ENCODE data around the gene ERMN. TPM values are rescaled to one million over a fixed set of nuclear protein-coding genes. Genes with fewer than 3 reads are reported as not detected.
"Not testable (repeated sequence)": the region's sequence is repeated elsewhere in the genome, so short reads cannot be mapped to it uniquely, and the experiment has no call there.

ERMN gene
- total RNA-seq, 1 donor from 2014 or later = not detected

GRCh38 chr2:157349949-157350515 is 24.4 kb upstream of the ERMN start:
- Mint-ChIP-seq H3K9me3 (ENCODE audit: unreplicated experiment) (no peaks in the 10 kb centered on the region), H3K4me3 (ENCODE audit: unreplicated experiment) (no peak overlapping the region), H3K27me3 (ENCODE audit: unreplicated experiment) (no peaks in the 10 kb centered on the region), H3K36me3 (ENCODE audit: unreplicated experiment) (peaks cover 5% of the 10 kb centered on the region), H3K27ac (ENCODE audit: unreplicated experiment) (no peak overlapping the region), H3K4me1 (ENCODE audit: low read depth, unreplicated experiment) (no peaks in the 10 kb centered on the region)
- TF ChIP-seq CTCF (IDR thresholded peaks at IDR 0.05; ENCODE audit: partially characterized antibody, unreplicated experiment) = no peak
- no peak for DNase-seq

- peaks cover 4% of the 10 kb centered on the region for H3K9me3 Mint-ChIP-seq (ENCODE audit: unreplicated experiment)
- no peak for TF ChIP-seq CTCF (IDR thresholded peaks at IDR 0.05; ENCODE audit: partially characterized antibody, unreplicated experiment)
- H3K36me3 Mint-ChIP-seq (ENCODE audit: unreplicated experiment) = peaks cover 11% of the 10 kb centered on the region
These were observed 22.8 kb upstream of the ERMN start for GRCh38 chr2:157348291-157348921.

DNA sequence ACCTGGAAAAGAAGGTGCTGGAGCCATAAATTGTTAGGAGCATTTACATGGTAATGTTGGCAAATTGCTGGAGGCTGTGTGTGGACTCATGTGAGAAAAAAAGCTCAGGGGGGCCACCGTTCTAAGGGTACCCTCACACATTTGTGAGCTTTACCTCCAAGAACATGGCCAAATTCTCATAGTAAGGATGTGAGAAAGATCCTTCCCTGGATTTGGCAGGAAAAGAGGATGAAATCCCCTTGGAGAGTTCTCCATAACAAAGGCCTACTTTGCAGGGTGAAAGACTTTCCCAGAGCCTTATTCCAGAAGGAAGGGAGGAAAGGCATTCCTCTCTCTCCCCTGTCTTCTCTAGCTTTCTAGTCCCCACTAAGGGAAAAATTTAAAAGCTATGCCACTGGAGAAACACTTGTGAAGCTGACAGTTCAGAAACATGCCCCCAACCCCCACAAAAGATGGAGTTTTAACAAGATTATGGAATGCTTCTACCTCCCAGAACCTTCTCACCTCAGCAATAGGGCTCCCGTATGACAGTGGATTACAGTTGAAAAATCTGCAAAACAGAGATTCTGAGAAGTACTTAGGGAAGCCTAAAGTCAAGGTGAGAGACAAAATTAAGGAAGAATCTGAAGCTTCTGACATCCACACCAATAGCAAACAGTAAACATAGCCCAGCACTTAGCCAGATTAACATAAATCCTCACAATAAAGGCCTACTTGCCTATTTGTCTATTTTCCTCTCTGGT is 20.2 kb upstream of the ERMN start:
- TF ChIP-seq CTCF (IDR thresholded peaks at IDR 0.05; ENCODE audit: partially characterized antibody, unreplicated experiment) = no peak
- Mint-ChIP-seq H3K4me3 (ENCODE audit: unreplicated experiment) (no peak overlapping the region), H3K4me1 (ENCODE audit: low read depth, unreplicated experiment) (no peaks in the 10 kb centered on the region), H3K9me3 (ENCODE audit: unreplicated experiment) (peaks cover 10% of the 10 kb centered on the region), H3K27me3 (ENCODE audit: unreplicated experiment) (peaks cover 3% of the 10 kb centered on the region), H3K27ac (ENCODE audit: unreplicated experiment) (no peak overlapping the region), H3K36me3 (ENCODE audit: unreplicated experiment) (peaks cover 16% of the 10 kb centered on the region)
- no peak for DNase-seq

More at GRCh38 chr2:157348291-157348921, 22.8 kb upstream of the ERMN start:
- no peak overlapping the region for H3K4me3 Mint-ChIP-seq (ENCODE audit: unreplicated experiment)
- no peaks in the 10 kb centered on the region for H3K27me3 Mint-ChIP-seq (ENCODE audit: unreplicated experiment)
- no peak for DNase-seq
- no peak overlapping the region for H3K27ac Mint-ChIP-seq (ENCODE audit: unreplicated experiment)
- no peaks in the 10 kb centered on the region for H3K4me1 Mint-ChIP-seq (ENCODE audit: low read depth, unreplicated experiment)

DNA sequence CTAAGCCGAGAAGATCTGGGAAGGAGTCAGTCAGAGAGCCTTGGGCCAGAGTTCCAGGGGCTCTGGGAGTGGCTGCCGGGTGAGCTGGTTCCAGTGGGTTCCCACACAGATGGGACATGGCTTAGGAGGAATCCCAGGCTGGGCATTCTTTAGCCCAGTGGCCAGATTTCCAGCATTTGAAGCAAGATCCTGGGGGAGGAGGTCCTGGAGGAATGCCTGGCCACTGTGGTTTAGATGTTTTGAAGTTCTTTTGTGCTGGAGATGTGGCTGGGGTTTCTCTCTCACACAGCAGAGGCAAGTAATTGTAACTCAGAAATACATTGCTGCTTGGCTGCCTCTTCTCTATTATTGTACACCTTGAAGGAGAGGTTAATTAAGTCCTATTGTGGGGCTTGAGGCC is 15.8 kb upstream of the ERMN start:
- DNase-seq; H3K27me3 Mint-ChIP-seq (ENCODE audit: unreplicated experiment); H3K27ac Mint-ChIP-seq (ENCODE audit: unreplicated experiment); H3K4me3 Mint-ChIP-seq (ENCODE audit: unreplicated experiment); H3K4me1 Mint-ChIP-seq (ENCODE audit: low read depth, unreplicated experiment): not testable (repeated sequence)
- Mint-ChIP-seq H3K36me3 (ENCODE audit: unreplicated experiment) (peaks cover 16% of the 10 kb centered on the region), H3K9me3 (ENCODE audit: unreplicated experiment) (peaks cover 10% of the 10 kb centered on the region)

- Mint-ChIP-seq H3K4me3 (ENCODE audit: unreplicated experiment) (no peak overlapping the region), H3K27ac (ENCODE audit: unreplicated experiment) (no peak overlapping the region), H3K9me3 (ENCODE audit: unreplicated experiment) (peaks cover 10% of the 10 kb centered on the region), H3K36me3 (ENCODE audit: unreplicated experiment) (peaks cover 13% of the 10 kb centered on the region), H3K4me1 (ENCODE audit: low read depth, unreplicated experiment) (no peaks in the 10 kb centered on the region), H3K27me3 (ENCODE audit: unreplicated experiment) (peaks cover 3% of the 10 kb centered on the region)
- DNase-seq = no peak
- no peak for TF ChIP-seq CTCF (IDR thresholded peaks at IDR 0.05; ENCODE audit: partially characterized antibody, unreplicated experiment)
These were observed 14.5 kb upstream of the ERMN start for GRCh38 chr2:157339965-157340655.
